Measurements from ENCODE around the gene TRPM1. TPM values are rescaled to one million over a fixed set of nuclear protein-coding genes. Genes with fewer than 3 reads are reported as not detected.

Gene TRPM1
- total RNA-seq, 1 donor from 2014 or later, result not detected

- no peak overlapping the region for H3K4me2 ChIP-seq (ENCODE audit: low read length)
- no peak for FAIRE-seq
Measured at GRCh38 chr15:31012455-31012854, 89.1 kb downstream of the TRPM1 start.

GRCh38 chr15:31010036-31010435, 91.5 kb downstream of the TRPM1 start:
- Mint-ChIP-seq H3K36me3 (ENCODE audit: low read depth, unreplicated experiment) (no peaks in the 10 kb centered on the region), H3K27ac (ENCODE audit: unreplicated experiment) (no peak overlapping the region), H3K27me3 (ENCODE audit: low read depth, unreplicated experiment) (no peaks in the 10 kb centered on the region), H3K4me1 (ENCODE audit: low read depth, unreplicated experiment) (peaks cover 9% of the 10 kb centered on the region), H3K9me3 (ENCODE audit: unreplicated experiment) (peaks cover 2% of the 10 kb centered on the region), H3K4me3 (ENCODE audit: unreplicated experiment) (no peak overlapping the region)
- H3K36me3 ChIP-seq (ENCODE audit: insufficient read depth, low read length), result no peaks in the 10 kb centered on the region
- no peaks in the 10 kb centered on the region for H3K79me2 ChIP-seq (ENCODE audit: insufficient read depth, low read length)
- TF ChIP-seq EZH2 (IDR thresholded peaks at IDR 0.05; ENCODE audit: insufficient read depth, low read length) (no peak), CTCF (IDR thresholded peaks at IDR 0.05; ENCODE audit: insufficient read depth, low read depth, low read length) (no peak)
- DNase-seq (ENCODE audit: low read depth) (no peak), FAIRE-seq (no peak)
- H2AFZ ChIP-seq (ENCODE audit: low read depth, low read length), result no peak overlapping the region
- H3K27me3 ChIP-seq (ENCODE audit: insufficient read depth, low read length), result peaks cover 2% of the 10 kb centered on the region
- H3K4me1 ChIP-seq (ENCODE audit: insufficient read depth, low read length), result no peaks in the 10 kb centered on the region
- no peak overlapping the region for H3K9ac ChIP-seq (ENCODE audit: low read length)
- no peak overlapping the region for H3K4me2 ChIP-seq (ENCODE audit: low read length)
- H3K9me3 ChIP-seq (ENCODE audit: insufficient read depth, low read depth, low read length), result no peaks in the 10 kb centered on the region
- H4K20me1 ChIP-seq (ENCODE audit: insufficient read depth, low read length), result no peaks in the 10 kb centered on the region
- H3K4me3 ChIP-seq (ENCODE audit: insufficient read depth, low read depth, low read length), result no peak overlapping the region
- H3K27ac ChIP-seq (ENCODE audit: low read depth, low read length), result no peak overlapping the region

More at GRCh38 chr15:31012455-31012854, 89.1 kb downstream of the TRPM1 start:
- Histone ChIP-seq H3K9ac (ENCODE audit: low read length) (no peak overlapping the region), H3K4me3 (ENCODE audit: insufficient read depth, low read depth, low read length) (no peak overlapping the region), H3K79me2 (ENCODE audit: insufficient read depth, low read length) (no peaks in the 10 kb centered on the region), H2AFZ (ENCODE audit: low read depth, low read length) (no peak overlapping the region), H3K4me1 (ENCODE audit: insufficient read depth, low read length) (no peaks in the 10 kb centered on the region), H3K27me3 (ENCODE audit: insufficient read depth, low read length) (no peaks in the 10 kb centered on the region), H3K27ac (ENCODE audit: low read depth, low read length) (no peak overlapping the region), H3K36me3 (ENCODE audit: insufficient read depth, low read length) (no peaks in the 10 kb centered on the region), H4K20me1 (ENCODE audit: insufficient read depth, low read length) (no peaks in the 10 kb centered on the region), H3K9me3 (ENCODE audit: insufficient read depth, low read depth, low read length) (no peaks in the 10 kb centered on the region)
- DNase-seq (ENCODE audit: low read depth), result no peak
- Mint-ChIP-seq H3K36me3 (ENCODE audit: low read depth, unreplicated experiment) (no peaks in the 10 kb centered on the region), H3K27me3 (ENCODE audit: low read depth, unreplicated experiment) (no peaks in the 10 kb centered on the region), H3K27ac (ENCODE audit: unreplicated experiment) (no peak overlapping the region), H3K4me1 (ENCODE audit: low read depth, unreplicated experiment) (peaks cover 12% of the 10 kb centered on the region), H3K4me3 (ENCODE audit: unreplicated experiment) (no peak overlapping the region), H3K9me3 (ENCODE audit: unreplicated experiment) (peaks cover 2% of the 10 kb centered on the region)
- TF ChIP-seq EZH2 (IDR thresholded peaks at IDR 0.05; ENCODE audit: insufficient read depth, low read length), result no peak
- TF ChIP-seq CTCF (IDR thresholded peaks at IDR 0.05; ENCODE audit: insufficient read depth, low read depth, low read length), result no peak

- Histone ChIP-seq H3K4me3 (ENCODE audit: insufficient read depth, low read depth, low read length) (no peak overlapping the region), H4K20me1 (ENCODE audit: insufficient read depth, low read length) (no peaks in the 10 kb centered on the region), H3K36me3 (ENCODE audit: insufficient read depth, low read length) (no peaks in the 10 kb centered on the region), H3K9me3 (ENCODE audit: insufficient read depth, low read depth, low read length) (no peaks in the 10 kb centered on the region), H3K27ac (ENCODE audit: low read depth, low read length) (no peak overlapping the region), H3K79me2 (ENCODE audit: insufficient read depth, low read length) (no peaks in the 10 kb centered on the region), H3K4me1 (ENCODE audit: insufficient read depth, low read length) (peaks cover 4% of the 10 kb centered on the region), H3K9ac (ENCODE audit: low read length) (no peak overlapping the region), H3K4me2 (ENCODE audit: low read length) (no peak overlapping the region), H3K27me3 (ENCODE audit: insufficient read depth, low read length) (peaks cover 5% of the 10 kb centered on the region), H2AFZ (ENCODE audit: low read depth, low read length) (no peak overlapping the region)
- no peak for TF ChIP-seq CTCF (IDR thresholded peaks at IDR 0.05; ENCODE audit: insufficient read depth, low read depth, low read length)
- TF ChIP-seq EZH2 (IDR thresholded peaks at IDR 0.05; ENCODE audit: insufficient read depth, low read length), result no peak
- Mint-ChIP-seq H3K4me3 (ENCODE audit: unreplicated experiment) (no peak overlapping the region), H3K27ac (ENCODE audit: unreplicated experiment) (no peak overlapping the region), H3K9me3 (ENCODE audit: unreplicated experiment) (no peaks in the 10 kb centered on the region), H3K36me3 (ENCODE audit: low read depth, unreplicated experiment) (no peaks in the 10 kb centered on the region), H3K4me1 (ENCODE audit: low read depth, unreplicated experiment) (peaks cover 6% of the 10 kb centered on the region), H3K27me3 (ENCODE audit: low read depth, unreplicated experiment) (peaks cover 1% of the 10 kb centered on the region)
- FAIRE-seq (no peak), DNase-seq (ENCODE audit: low read depth) (no peak)
Measured at GRCh38 chr15:31005660-31006059, 95.9 kb downstream of the TRPM1 start.

Data from astrocyte (in vitro differentiated cells and primary cell).